CD4-positive, alpha-beta T cell treated with Interleukin-15 for 1 hour (primary cell): ENCODE data around the gene GNE.
"Not testable (repeated sequence)": the region's sequence is repeated elsewhere in the genome, so short reads cannot be mapped to it uniquely, and the experiment has no call there.

Experiments
- DNase-seq: peaks from one replicate; pipeline ENCODE4 v3.0.0-alpha.2; 2020

The GNE gene

DNA sequence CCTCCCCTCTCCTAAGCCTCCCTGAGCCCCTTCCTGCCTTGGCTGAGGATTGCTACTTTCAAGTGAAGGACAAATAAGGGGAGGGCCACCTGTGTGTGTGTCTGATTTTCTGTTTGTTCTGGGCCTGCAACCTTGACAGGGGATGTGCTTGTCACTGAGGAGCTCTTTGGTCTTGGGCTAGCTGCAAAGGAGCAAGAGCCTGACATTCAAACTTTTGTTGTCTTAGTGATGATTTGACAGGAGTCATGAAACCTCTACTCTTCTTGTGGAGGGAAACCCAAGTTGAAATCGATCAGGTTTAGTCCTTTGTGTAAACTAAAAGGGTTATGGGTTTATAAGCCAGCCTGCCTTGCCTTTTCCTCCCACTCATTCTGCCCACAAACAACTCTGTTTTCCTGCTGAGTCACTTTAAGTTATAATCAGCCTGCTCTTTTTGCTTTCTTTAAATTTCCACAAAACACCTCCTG, 50.7 kb downstream of the GNE start:
- DNase-seq, result no peak

DNA sequence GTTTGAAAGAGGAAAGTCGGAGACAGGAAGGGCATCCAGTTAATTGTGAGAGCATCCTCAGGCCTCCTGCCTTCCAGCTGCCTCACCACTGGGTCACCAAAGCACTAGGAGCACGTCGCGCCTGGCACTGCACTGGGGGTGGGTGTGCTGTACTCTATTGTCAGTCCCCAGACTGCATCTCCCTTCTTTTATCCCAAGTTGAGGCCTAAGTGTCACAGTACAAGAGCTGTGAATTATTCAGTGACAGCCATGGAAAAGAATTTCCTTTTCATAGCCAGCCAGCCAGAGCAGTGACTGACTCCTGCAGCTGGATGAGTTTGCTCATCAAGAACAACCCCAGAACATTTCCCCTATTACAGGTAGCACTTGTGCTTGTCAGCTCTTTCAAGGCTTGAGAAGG, 51.2 kb downstream of the GNE start:
- no peak for DNase-seq

DNA sequence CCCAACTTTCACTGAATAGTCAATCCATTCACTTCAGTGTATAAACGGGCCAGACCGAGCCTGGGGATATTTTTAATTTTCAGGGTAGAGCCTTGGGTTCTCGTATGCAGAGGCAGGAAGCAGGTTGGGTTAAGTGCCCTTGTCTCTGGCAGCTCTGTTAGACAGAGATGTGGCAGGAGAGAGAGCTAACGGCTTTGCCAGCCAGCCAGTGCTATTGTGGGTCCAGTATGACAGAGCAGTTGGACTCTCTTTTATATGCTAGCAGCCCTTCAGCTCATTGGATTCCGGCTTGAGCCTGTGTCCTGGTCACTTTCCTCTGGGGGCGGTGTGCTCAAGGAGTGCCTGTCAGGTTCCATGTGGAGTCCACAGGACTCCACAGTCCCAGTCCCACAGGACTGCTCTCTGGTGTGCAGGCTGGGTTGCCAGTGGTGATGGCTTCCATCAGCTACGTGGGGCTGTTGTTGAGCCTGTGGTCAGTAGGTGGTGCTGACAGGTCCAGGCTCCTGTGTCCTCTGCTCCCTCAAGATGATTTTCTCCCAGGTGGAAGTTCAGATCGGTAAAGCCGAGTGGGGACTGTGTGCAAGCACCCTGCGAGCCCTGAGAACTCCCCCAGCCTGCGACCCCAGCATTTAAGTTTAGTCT, 53.2 kb downstream of the GNE start:
- DNase-seq, result no peak

DNA sequence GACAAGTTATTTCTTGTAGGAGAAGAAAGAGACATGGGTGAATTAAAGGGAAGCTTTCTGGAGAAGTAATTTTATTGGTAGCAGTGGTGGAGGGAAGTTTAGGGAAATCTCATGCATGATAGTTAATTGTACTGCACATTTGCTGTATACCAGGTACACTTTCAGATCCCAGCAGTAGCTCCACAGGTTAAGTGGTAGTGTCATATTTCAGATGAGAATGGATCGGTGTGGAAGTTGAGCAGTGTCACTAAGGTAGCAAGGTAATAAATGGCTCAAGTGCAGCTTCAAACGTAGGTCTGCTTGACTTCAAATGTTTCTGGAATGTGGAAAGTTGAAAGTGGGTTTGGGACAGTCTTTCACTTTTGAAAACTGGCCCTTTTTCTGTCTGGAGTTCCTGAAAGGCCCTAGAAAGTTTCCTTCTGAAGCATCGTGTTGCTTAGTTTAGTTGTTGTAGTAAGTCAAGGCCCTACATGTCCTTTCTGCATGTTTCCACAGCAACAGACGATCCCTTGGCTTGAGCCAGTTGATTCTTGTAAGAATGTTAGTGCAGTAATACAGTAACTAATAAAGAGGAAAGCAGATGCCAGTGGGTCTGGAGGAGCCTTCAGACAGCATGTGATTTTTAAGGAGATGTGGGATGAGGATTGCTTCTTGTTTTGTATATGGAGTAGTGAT, 63.8 kb downstream of the GNE start:
- no peak for DNase-seq

DNA sequence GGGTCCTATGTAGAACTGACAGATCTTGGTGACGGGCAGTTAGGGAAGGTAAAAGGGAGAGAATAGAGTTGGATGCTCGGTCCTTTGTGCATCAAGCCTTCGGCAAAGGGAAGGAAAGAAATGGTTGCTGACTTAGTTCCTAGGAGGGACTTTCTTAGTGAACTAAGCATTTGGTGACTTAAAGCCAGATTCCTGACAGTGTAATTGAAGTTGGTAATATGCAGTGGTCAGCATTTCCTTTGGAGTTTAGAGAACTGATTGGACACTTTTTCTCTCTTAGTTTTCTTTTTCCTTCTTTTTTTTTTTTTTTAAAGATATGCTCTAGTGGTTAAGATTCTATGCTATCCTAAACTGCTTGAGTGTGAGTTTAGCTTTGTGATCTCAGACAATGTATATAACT, 65.2 kb downstream of the GNE start:
- DNase-seq, result no peak

DNA sequence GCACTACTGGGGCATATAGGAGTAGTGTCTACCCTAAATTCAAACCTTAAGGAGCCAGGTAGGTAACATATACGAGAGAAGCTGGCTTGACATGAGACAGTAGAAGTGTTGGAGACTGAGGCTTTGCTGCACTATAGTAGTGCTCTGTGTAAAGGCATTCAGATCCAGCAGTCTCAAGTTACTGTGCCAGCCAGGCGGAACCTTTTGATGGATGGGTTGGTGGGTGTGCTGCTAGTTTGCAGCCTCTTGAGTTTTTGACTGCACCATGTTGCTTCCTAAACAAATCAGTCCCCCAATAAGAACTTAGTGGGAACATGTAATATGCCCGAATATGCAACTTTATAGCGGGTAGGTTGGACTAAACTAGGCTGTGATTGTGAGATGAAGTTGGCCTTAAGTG, 66.1 kb downstream of the GNE start:
- no peak for DNase-seq

DNA sequence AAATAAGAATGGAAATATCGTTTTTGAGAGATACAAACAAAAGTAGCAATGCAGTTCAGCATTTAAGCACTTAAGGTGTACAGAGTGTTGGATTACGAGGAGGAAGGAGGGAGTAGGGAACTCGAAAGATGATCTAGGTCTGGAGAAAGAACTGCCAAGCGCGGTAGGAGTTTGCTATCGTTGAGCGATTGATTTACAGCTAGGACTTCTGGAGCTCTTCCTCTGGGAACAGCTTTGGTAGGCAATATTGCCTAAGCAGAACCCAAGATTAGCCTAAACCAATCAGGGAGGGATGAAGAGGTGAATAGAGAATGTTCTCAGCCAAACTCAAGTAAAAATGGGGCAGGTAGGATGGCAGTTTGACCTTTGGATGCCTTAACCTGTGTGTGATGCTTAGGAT, 66.6 kb downstream of the GNE start:
- DNase-seq, result no peak

DNA sequence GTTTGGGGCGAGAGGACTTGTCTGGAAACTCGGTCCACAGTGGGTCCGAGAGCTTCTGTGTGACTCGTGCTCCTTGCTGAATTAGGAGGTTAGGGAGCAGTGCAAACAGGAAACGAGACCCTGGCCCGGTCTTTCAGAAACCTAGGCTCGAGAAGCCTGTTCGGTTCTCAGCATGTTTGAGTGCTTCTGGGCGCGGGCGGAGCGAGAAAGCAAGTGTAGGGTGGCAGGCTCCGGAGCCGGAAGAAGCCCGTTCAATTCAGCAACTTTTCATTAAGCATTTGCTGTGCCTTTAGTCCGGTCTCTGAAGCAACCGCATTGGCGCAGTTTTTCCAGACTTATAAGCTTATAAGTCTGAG, 67.0 kb downstream of the GNE start:
- DNase-seq, result no peak

DNA sequence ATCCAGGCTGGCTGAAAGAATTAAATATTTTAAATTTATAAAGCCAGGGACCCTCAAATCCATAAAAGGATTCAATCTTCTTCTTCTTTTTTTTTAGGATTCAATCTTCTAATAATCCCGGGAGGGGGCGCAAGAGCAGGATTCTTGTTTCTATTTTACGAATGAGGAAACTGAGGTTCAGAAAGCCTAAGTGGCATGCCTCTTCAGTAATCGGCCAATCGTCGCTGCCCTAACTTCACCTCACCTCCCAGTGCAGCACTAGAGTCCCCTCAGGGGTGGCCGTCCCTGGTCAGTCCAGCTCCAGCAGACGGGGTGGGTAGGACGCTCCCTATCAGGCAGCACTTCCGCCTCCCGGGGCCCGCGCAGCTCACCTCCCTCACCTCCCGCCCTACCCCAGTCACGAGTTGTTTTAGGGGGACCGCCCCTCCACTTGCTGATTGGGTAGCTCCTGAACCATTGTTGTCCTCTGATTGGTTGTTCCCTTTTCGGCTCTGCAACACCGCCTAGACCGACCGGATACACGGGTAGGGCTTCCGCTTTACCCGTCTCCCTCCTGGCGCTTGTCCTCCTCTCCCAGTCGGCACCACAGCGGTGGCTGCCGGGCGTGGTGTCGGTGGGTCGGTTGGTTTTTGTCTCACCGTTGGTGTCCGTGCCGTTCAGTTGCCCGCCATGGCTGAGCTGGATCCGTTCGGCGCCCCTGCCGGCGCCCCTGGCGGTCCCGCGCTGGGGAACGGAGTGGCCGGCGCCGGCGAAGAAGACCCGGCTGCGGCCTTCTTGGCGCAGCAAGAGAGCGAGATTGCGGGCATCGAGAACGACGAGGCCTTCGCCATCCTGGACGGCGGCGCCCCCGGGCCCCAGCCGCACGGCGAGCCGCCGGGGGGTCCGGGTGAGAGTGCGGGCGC, 67.6 kb downstream of the GNE start, which contains the start of gene CLTA:
Gene CLTA, plus strand, starts transcription at position 534 of the 902 bp plus-strand sequence. Its CDS starts 136 bp downstream, at position 670.
- peak; percentile 96 for DNase-seq

DNA sequence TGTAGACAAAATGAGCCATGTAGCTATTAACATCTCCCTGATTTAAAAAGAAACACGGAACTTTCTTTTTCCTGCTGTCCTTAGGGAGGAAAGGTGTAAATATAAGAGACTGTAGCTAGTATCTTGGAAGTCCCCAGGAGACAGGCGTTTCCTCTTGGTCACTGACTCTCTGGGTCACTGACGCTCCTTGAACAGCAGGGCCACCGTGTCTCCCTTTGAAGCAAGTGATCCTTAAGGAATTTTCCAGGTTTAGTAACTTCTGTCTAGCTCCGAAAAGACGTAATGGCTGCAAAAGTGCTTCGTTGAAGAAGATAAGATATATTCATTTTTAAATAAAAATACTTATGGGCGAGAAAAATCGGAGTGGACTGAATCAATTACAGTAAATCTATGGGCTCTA, 68.3 kb downstream of the GNE start:
- no peak for DNase-seq

DNA sequence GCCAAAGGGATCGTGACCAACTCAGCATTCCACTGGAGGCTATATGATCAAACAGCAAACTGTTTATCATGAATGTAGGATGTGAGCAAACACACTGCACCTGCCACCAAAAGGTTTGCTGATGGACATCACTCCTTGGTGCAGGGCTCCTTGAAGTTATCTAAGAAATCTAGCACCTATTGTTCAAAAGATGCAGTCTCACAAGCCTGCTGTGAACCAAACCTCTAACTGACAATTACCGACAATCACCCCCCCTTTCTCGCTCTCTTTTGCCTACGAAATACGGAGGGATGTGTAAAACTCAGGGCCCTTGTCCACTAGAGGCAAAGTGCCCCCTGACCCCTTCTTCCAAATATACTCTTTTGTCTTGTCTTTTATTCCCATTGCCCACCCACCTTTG, 70.0 kb downstream of the GNE start:
- no peak for DNase-seq

DNA sequence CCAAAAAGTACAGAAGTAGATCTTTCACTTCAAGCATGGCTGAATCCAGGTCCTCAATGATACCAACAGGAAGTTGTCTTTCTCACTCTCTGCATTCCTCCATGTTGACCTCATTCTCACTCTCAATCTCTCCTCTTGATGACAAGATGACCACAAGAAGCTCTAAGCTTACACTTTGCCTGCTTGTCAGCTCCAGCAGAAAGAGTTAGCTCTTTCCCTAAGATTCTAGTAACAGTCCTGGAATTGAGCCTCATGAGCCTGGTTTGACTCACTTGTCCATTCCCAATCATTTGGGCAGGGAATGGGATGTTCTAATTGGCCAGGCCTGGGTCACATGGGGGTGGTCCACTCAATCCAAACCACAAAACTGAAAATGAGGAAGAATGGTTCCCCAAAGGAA, 70.8 kb downstream of the GNE start:
- DNase-seq, result no peak

DNA sequence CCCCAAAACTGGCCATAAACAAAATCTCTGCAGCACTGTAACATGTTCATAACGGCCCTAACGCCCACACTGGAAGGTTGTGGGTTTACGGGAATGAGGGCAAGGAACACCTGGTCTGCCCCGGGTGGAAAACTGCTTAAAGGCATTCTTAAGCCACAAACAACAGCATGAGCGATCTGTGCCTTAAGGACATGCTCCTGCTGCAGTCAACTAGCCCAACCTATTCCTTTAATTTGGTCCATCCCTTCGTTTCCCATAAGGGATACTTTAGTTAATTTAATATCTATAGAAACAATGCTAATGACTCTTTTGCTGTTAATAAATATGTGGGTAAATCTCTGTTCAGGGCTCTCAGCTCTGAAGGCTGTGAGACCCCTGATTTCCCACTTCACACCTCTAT, 78.0 kb downstream of the GNE start:
- not testable (repeated sequence) for DNase-seq

DNA sequence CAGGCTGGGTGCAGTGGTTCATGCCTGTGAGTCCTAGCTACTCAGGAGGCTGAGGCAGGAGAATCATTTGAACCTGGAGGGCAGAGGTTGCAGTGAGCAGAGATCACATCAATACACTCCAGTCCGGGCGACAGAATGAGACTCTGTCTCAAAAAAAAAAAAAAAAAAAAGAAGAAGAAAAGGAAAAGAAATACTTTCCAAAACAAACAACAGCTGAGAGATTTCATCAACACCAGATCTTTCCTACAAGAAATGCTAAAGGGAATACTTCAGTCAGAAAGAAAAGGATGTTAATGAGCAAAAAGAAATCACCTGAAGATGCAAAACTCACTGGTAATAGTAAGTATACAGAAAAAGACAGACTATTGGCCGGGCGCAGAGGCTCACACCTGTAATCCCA, 80.7 kb downstream of the GNE start:
- no peak for DNase-seq

DNA sequence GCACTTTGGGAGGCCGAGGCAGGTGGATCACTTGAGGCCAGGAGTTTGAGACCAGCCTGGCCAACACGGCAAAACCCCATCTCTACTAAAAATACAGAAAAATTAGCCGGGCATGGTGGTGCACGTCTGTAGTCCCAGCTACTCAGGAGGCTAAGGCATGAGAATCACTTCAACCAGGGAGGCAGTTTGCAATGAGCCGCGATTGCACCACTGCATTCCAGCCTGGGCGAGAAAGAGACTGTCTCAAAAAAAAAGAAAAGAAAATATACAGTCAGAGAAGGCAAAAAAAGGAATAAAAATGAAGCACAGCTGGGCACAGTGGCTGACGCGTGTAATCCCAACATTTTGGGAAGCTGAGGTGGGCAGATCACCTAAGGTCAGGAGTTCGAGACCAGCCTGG, 81.8 kb downstream of the GNE start:
- DNase-seq, result not testable (repeated sequence)

DNA sequence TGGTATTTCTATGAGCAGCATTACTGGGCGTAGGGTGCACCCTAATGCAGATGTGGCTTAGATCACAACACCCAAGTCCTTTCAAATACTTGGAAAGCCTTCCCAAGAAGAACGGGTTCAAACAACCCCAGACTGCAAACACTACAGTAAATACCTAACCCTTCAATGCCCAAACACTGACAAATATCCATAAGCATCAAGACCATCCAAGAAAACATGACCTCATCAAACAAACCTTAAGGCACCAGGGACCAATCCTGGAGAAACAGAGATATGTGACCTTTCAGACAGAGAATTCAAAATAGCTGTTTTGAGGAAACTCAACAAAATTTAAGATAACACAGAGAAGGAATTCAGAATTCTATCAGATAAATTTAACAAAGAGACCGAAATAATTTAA, 83.0 kb downstream of the GNE start:
- not testable (repeated sequence) for DNase-seq

DNA sequence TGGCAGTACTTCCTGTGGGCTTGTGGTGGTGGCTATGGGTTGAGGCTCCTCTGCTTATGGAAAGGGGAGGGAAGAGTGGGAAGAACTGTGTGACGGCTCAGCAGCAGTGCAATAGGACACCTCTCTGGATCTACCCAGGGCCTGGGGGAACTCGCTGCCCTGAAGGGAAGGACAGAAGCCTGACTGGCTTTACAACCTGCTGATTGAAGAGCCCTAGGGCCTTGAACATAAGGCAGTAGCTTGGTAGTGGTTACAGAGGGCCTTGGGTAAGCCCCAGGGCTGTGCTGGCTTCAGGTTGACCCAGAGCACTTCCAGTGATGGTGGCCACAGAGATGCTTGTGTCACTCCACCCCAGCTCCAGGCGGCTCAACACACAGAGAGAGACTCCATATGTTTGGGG, 83.5 kb downstream of the GNE start:
- DNase-seq, result no peak

DNA sequence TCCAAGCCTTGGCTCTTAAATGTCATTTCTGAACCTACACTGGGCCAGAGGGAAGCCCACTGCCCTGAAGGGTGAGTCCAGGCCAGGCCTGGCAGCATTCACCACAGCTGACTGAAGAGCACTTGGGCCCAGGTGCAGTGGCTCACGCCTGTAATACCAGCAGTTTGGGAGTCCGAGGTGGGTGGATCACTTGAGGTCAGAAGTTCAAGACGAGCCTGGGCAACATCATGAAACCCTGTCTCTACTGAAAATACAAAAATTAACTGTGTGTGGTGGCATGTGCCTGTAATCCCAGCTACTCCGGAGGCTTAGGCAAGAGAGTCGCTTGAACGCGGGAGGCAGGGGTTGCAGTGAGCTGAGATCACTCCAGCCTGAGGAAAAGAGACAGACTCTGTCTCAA, 84.0 kb downstream of the GNE start:
- DNase-seq, result no peak

DNA sequence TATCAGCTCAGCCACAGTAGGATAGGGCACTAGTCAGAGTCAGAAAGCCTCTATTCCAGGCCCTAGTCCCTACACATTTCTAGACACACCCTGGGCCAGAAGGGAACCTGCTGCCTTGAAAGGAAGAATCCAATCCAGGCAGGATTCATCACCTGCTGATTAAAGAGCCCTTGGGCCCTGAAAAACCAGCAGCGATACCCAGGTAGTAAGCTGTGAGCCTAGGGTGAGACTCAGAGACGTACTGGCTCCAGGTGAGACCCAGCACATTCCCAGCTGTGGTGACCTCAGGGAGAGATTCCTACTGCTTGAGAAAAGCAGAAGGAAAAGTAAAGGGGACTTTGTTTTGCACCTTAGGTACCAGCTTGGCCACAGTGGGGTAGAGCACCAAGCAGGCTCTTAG, 84.4 kb downstream of the GNE start:
- DNase-seq, result no peak

DNA sequence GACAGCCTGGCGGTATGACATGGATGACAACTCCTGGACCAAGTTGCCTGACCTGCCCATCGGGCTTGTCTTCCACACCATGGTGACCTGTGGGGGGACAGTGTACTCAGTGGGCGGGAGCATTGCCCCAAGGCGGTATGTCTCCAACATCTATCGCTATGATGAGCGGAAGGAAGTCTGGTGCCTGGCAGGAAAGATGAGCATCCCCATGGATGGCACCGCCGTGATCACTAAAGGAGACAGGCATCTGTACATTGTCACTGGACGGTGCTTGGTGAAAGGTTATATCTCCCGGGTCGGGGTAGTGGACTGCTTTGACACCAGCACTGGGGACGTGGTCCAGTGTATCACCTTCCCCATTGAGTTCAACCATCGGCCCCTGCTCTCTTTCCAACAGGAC, 87.7 kb downstream of the GNE start:
- no peak for DNase-seq

DNA sequence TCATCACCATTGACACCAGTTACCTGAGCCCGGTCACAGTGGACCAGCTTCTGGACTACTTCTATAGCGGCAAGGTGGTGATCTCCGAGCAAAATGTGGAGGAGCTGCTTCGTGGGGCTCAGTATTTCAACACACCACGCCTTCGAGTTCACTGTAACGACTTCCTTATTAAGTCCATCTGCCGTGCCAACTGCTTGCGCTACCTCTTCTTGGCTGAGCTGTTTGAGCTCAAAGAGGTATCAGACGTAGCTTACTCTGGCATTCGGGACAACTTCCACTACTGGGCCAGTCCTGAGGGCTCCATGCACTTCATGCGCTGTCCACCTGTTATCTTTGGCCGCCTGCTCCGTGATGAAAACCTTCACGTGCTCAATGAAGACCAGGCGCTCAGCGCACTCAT, 88.5 kb downstream of the GNE start:
- no peak for DNase-seq

DNA sequence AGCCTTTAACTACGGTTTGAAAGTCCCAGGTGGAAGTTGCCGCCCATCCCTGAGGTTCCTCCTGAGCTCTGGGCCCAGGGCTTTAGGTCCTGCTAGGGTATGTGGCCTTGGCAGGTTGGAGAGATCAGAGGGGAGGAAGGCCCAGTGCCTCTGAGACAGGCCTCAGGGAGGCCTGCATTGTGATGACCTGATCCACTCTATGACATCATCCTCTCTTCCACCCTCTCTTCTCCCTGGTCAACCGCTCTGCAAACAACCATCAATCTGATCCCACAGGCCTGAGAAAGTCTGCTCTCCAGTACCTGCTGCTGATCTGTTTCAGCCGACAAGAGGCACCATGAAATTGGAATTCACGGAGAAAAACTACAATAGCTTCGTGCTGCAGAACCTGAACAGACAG, 89.1 kb downstream of the GNE start, which contains the start of gene CCIN:
Gene CCIN, plus strand, starts transcription at position 223 of the 400 bp plus-strand sequence. Its CDS starts 115 bp downstream, at position 338.
- DNase-seq, result no peak

DNA sequence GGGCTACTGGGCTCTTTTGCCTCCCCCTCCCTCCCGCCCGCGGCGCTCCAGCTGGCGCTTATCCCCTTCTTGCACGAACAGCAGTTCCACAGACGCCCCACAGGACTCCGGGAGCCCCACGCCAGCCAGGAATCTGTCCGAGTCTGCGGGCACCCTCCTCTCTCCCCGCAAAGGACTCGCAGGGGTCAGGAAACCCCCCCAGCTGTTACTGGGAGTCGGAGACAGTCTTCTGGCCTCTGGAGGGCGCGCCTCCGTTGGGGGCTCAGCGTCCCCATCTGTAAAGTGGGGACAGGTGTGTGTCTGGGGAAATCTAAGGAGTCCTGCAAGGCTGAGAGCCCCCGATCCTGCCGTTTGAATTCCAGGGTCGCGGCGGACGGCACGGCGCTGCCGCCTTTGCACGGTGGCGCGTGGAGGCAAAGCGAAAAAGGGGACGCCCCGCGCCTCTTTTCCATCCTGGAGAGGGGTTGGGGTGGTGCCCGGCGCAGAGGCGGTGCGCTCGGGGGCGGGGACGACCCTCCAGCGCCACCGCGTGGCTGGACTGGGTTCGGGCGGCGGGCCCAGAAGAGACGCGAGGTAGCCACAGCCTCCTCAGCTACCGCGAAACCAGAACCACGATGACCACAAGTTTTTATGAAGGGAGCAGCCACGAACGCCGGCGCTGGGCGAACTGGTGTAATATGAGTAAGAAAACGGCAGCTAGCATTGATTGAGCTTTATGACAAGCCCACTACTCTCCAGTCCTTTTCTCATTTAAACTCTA, 91.9 kb downstream of the GNE start:
- peak; percentile 82 for DNase-seq
